ENCODE measurements around the gene EPS15.

EPS15 gene

GRCh38 chr1:51340380-51340779 lies 178.7 kb downstream of the EPS15 start:
- Histone ChIP-seq H3K9me3 (ENCODE audit: control insufficient read depth, low read depth, low read length) (no peaks in the 10 kb centered on the region), H3K27ac (ENCODE audit: low read length) (no peak overlapping the region), H3K27me3 (ENCODE audit: control insufficient read depth, insufficient read depth, low read length) (peaks cover 16% of the 10 kb centered on the region), H3K4me1 (ENCODE audit: control insufficient read depth, low read depth, low read length) (no peaks in the 10 kb centered on the region), H3K9ac (ENCODE audit: low read length) (no peak overlapping the region), H3K4me3 (ENCODE audit: low read length) (no peak overlapping the region), H3K36me3 (ENCODE audit: control insufficient read depth, low read depth, low read length) (no peaks in the 10 kb centered on the region)

- Histone ChIP-seq H3K4me3 (ENCODE audit: low read length) (no peak overlapping the region), H3K36me3 (ENCODE audit: control insufficient read depth, low read depth, low read length) (no peaks in the 10 kb centered on the region), H3K9me3 (ENCODE audit: control insufficient read depth, low read depth, low read length) (no peaks in the 10 kb centered on the region), H3K9ac (ENCODE audit: low read length) (no peak overlapping the region), H3K27me3 (ENCODE audit: control insufficient read depth, insufficient read depth, low read length) (no peaks in the 10 kb centered on the region), H3K27ac (ENCODE audit: low read length) (no peak overlapping the region), H3K4me1 (ENCODE audit: control insufficient read depth, low read depth, low read length) (no peaks in the 10 kb centered on the region)
Measured at GRCh38 chr1:51336711-51337110, 182.4 kb downstream of the EPS15 start.

GRCh38 chr1:51336004-51336403 lies 183.1 kb downstream of the EPS15 start:
- Histone ChIP-seq H3K27me3 (ENCODE audit: control insufficient read depth, insufficient read depth, low read length) (peaks cover 2% of the 10 kb centered on the region), H3K9ac (ENCODE audit: low read length) (no peak overlapping the region), H3K36me3 (ENCODE audit: control insufficient read depth, low read depth, low read length) (no peaks in the 10 kb centered on the region), H3K9me3 (ENCODE audit: control insufficient read depth, low read depth, low read length) (no peaks in the 10 kb centered on the region), H3K4me3 (ENCODE audit: low read length) (no peak overlapping the region), H3K27ac (ENCODE audit: low read length) (no peak overlapping the region), H3K4me1 (ENCODE audit: control insufficient read depth, low read depth, low read length) (peaks cover 6% of the 10 kb centered on the region)

GRCh38 chr1:51331206-51332100 lies 187.6 kb downstream of the EPS15 start:
- no peaks in the 10 kb centered on the region for H3K9me3 ChIP-seq (ENCODE audit: control insufficient read depth, low read depth, low read length)
- peaks cover 9% of the 10 kb centered on the region for H3K4me1 ChIP-seq (ENCODE audit: control insufficient read depth, low read depth, low read length)
- no peaks in the 10 kb centered on the region for H3K36me3 ChIP-seq (ENCODE audit: control insufficient read depth, low read depth, low read length)
- H3K4me3 ChIP-seq (ENCODE audit: low read length) = peak overlapping the region; percentile 71
- H3K9ac ChIP-seq (ENCODE audit: low read length) = peak overlapping the region; percentile 48
- peaks cover 19% of the 10 kb centered on the region for H3K27me3 ChIP-seq (ENCODE audit: control insufficient read depth, insufficient read depth, low read length)
- H3K27ac ChIP-seq (ENCODE audit: low read length) = no peak overlapping the region

- no peak within 1 kb of the TSS for H3K27ac ChIP-seq (ENCODE audit: low read length)
Measured at GRCh38 chr1:51330331-51331201, 188.5 kb downstream of the EPS15 start, which contains the start of gene TTC39A. Gene TTC39A (minus strand): TSS chr1:51330562. CDS start chr1:51330477, 85 bp downstream.

GRCh38 chr1:51329443-51330325 lies 189.4 kb downstream of the EPS15 start:
- H3K27me3 ChIP-seq (ENCODE audit: control insufficient read depth, insufficient read depth, low read length) = peaks cover 19% of the 10 kb centered on the region
- no peak overlapping the region for H3K27ac ChIP-seq (ENCODE audit: low read length)
- H3K9me3 ChIP-seq (ENCODE audit: control insufficient read depth, low read depth, low read length) = no peaks in the 10 kb centered on the region
- H3K4me1 ChIP-seq (ENCODE audit: control insufficient read depth, low read depth, low read length) = peaks cover 9% of the 10 kb centered on the region
- H3K4me3 ChIP-seq (ENCODE audit: low read length) = peak overlapping the region; percentile 30
- no peaks in the 10 kb centered on the region for H3K36me3 ChIP-seq (ENCODE audit: control insufficient read depth, low read depth, low read length)
- no peak overlapping the region for H3K9ac ChIP-seq (ENCODE audit: low read length)

More at GRCh38 chr1:51330331-51331201, 188.5 kb downstream of the EPS15 start, which contains the start of gene TTC39A:
- Histone ChIP-seq H3K36me3 (ENCODE audit: control insufficient read depth, low read depth, low read length) (no peaks in the 10 kb centered on the region), H3K4me1 (ENCODE audit: control insufficient read depth, low read depth, low read length) (peaks cover 9% of the 10 kb centered on the region), H3K4me3 (ENCODE audit: low read length) (peak within 1 kb of the TSS; percentile 71), H3K9me3 (ENCODE audit: control insufficient read depth, low read depth, low read length) (no peaks in the 10 kb centered on the region), H3K27me3 (ENCODE audit: control insufficient read depth, insufficient read depth, low read length) (peaks cover 19% of the 10 kb centered on the region), H3K9ac (ENCODE audit: low read length) (peak within 1 kb of the TSS; percentile 48)

- H3K9ac ChIP-seq (ENCODE audit: low read length) = no peak overlapping the region
- H3K27ac ChIP-seq (ENCODE audit: low read length) = no peak overlapping the region
- H3K4me3 ChIP-seq (ENCODE audit: low read length) = no peak overlapping the region
- peaks cover 19% of the 10 kb centered on the region for H3K27me3 ChIP-seq (ENCODE audit: control insufficient read depth, insufficient read depth, low read length)
- H3K36me3 ChIP-seq (ENCODE audit: control insufficient read depth, low read depth, low read length) = no peaks in the 10 kb centered on the region
- no peaks in the 10 kb centered on the region for H3K9me3 ChIP-seq (ENCODE audit: control insufficient read depth, low read depth, low read length)
- peaks cover 9% of the 10 kb centered on the region for H3K4me1 ChIP-seq (ENCODE audit: control insufficient read depth, low read depth, low read length)
Measured at GRCh38 chr1:51328926-51329325, 190.1 kb downstream of the EPS15 start.

- no peak overlapping the region for H3K4me3 ChIP-seq (ENCODE audit: low read length)
- H3K9me3 ChIP-seq (ENCODE audit: control insufficient read depth, low read depth, low read length) = no peaks in the 10 kb centered on the region
- H3K27me3 ChIP-seq (ENCODE audit: control insufficient read depth, insufficient read depth, low read length) = peaks cover 19% of the 10 kb centered on the region
- no peak overlapping the region for H3K9ac ChIP-seq (ENCODE audit: low read length)
- H3K36me3 ChIP-seq (ENCODE audit: control insufficient read depth, low read depth, low read length) = no peaks in the 10 kb centered on the region
- H3K27ac ChIP-seq (ENCODE audit: low read length) = no peak overlapping the region
- H3K4me1 ChIP-seq (ENCODE audit: control insufficient read depth, low read depth, low read length) = peaks cover 9% of the 10 kb centered on the region
Measured at GRCh38 chr1:51328279-51328678, 190.8 kb downstream of the EPS15 start.

- peaks cover 9% of the 10 kb centered on the region for H3K4me1 ChIP-seq (ENCODE audit: control insufficient read depth, low read depth, low read length)
- H3K27me3 ChIP-seq (ENCODE audit: control insufficient read depth, insufficient read depth, low read length) = peaks cover 19% of the 10 kb centered on the region
- H3K9ac ChIP-seq (ENCODE audit: low read length) = no peak overlapping the region
- H3K9me3 ChIP-seq (ENCODE audit: control insufficient read depth, low read depth, low read length) = no peaks in the 10 kb centered on the region
- H3K27ac ChIP-seq (ENCODE audit: low read length) = no peak overlapping the region
- H3K4me3 ChIP-seq (ENCODE audit: low read length) = no peak overlapping the region
- H3K36me3 ChIP-seq (ENCODE audit: control insufficient read depth, low read depth, low read length) = no peaks in the 10 kb centered on the region
Measured at GRCh38 chr1:51327386-51327785, 191.7 kb downstream of the EPS15 start.

GRCh38 chr1:51326839-51327238 lies 192.2 kb downstream of the EPS15 start:
- Histone ChIP-seq H3K27me3 (ENCODE audit: control insufficient read depth, insufficient read depth, low read length) (peaks cover 19% of the 10 kb centered on the region), H3K9me3 (ENCODE audit: control insufficient read depth, low read depth, low read length) (no peaks in the 10 kb centered on the region), H3K27ac (ENCODE audit: low read length) (no peak overlapping the region), H3K4me3 (ENCODE audit: low read length) (no peak overlapping the region), H3K9ac (ENCODE audit: low read length) (no peak overlapping the region), H3K36me3 (ENCODE audit: control insufficient read depth, low read depth, low read length) (no peaks in the 10 kb centered on the region), H3K4me1 (ENCODE audit: control insufficient read depth, low read depth, low read length) (peaks cover 9% of the 10 kb centered on the region)
